Measurements from ENCODE around the gene SLC15A4.
"Not testable (repeated sequence)": the region's sequence is repeated elsewhere in the genome, so short reads cannot be mapped to it uniquely, and the experiment has no call there.

SLC15A4 gene

DNA sequence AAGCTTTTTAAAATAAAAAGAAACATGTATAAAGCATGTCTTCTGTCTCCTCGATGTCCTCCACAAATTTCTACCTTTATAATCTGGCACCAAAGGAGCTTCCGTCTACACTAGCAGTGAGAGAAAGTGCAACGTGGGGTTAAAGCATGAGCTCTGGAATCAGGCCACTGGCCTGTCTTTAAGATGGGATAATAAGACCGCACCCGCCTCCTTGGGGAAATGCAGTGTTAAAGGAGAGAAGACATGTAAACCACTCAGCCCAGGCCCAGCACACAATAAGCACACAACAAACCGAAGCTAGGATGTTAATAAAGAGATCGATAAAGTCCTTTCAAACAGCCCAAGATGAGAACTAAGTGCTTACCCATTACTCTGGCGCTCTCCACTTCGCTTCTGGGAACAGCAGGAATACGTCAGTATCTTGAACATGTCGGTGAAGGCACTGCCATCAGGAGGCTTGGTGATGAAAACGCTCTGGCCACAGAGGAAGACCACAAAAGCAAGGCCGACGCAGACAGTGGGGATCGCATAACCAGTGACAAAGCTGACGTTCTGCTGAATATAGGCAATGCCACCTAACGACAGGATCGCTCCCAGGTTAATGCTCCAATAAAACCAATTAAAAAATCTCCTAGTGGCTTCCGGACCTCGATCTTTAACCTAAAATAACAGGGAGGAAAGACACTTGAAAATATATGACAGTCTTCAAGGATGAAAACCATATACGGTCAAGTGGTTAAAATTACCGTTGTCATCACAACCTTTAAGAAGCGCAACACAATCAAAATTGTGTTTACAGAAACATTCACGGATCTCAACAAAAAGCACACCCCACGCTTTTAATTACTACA lies 9.1 kb downstream of the SLC15A4 start:
- DNase-seq (ENCODE audit: low spot score) (no peak), FAIRE-seq (no peak)

DNA sequence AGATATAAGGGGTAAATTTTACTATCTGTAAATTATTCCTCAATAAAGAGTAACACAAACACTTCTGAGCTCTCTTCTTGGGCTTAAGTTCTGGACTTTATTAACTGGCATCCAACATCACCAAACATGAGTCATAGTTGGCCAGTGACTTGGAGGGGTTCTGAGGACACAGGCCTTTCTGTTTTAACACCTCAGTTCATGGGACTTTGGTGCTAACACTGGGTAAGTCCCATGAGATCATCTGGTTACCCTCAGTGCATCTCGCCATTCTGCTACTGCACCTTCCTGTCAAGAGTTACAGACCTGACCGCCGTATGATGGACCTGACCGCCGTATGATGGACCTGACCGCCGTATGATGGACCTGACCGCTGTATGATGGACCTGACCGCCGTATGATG lies 9.9 kb downstream of the SLC15A4 start:
- FAIRE-seq = no peak
- no peak for DNase-seq (ENCODE audit: low spot score)

DNA sequence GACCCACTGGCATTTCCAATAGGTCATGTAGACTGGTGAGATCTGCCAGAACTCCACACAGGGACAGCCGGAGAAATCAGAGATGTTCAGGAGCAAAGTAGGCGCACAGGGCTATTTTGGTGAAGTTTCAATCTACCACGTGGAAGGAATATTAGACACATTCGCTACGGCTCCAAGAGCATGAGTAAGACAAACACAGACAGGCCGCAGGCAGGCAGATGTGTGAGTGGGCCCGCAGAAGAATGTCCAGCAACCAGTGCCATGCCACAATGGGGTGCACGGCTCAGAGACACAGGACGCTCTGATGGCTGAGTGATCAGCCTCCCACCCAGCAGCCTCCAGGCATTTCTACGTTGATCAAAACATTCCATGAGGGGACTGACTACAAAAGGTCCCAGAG lies 10.4 kb downstream of the SLC15A4 start:
- DNase-seq (ENCODE audit: low spot score) (no peak), FAIRE-seq (no peak)

DNA sequence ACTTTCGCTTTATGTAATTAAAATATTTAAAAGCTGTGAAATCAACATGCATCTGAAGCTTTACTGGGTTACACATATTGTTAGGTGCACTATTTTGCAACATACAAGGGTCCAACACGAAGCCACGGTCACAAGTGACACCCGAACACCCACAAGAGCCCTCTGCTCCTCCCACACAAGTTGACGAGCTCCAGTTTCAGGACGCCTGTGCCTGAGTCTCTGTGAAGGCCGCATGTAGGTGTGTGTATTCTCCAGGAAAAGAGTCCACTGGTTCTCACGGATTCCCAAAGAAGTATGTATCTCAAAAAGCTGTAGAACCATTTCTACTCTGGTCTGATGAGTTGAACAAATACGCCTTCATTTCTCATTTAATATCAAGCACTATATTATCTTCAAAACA lies 12.0 kb downstream of the SLC15A4 start:
- FAIRE-seq (no peak), DNase-seq (ENCODE audit: low spot score) (no peak)

DNA sequence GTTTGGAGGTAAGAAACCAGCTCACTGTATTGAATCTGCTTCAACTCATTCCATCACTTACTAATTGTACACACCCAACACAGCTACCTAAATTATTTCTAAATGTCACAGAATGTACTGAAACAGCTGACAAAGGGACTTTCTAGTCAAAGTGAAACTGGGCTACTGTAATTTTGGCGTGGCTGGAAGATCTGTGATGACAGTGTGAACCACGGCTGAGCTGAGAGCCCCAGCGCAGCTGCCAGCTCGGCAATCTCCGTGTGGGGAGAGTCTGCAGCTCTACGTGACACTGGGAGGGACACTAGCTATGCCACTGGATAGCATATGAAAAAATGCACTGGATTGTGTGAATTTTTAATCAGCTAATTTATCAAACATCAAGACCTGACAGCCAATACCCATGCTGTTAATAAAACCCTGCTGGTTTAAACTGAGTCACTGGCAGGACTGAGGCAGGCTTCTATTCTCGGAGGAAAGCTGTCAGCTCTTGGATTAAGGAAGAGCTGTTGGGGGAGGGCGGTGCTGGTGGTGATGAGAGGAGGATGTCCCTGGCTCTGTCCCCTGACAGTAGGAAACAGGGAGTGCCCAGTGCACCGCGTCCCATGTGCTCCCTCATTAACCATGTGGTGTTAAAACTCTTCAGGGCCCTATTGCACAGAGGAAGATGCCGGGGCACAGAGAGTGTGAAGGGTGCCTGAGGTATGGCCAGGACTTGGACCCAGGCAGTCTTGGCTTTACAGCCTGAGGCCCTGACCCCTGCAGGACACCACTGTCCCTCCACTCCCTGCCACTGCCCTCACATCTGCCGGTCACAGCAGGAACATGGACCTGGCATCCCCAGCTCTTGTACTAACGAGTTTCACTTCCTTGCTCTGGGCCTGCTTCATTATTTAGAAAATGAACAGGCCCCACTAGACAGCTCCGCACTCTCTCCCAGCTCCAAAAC lies 13.3 kb downstream of the SLC15A4 start:
- DNase-seq (ENCODE audit: low spot score) (no peak), FAIRE-seq (no peak)

DNA sequence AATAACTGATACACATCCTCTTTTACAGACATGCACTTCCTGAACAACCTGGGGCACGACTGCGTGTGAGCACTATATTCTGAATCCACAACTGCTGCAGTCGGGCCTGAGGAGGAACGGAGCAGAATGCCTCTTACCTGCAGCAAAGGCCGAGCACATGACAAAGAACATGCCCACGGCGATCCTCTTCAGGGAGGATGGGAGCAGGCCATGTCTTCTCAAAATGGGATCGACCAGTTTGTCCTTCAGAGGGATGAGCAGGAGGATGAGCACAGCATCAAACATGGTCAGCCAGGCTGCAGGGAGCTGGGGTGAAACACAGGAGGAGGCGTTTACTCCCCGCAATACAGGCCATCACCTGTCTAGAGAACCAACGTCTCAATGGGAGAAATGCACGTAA lies 15.1 kb downstream of the SLC15A4 start:
- DNase-seq (ENCODE audit: low spot score) = no peak
- no peak for FAIRE-seq

DNA sequence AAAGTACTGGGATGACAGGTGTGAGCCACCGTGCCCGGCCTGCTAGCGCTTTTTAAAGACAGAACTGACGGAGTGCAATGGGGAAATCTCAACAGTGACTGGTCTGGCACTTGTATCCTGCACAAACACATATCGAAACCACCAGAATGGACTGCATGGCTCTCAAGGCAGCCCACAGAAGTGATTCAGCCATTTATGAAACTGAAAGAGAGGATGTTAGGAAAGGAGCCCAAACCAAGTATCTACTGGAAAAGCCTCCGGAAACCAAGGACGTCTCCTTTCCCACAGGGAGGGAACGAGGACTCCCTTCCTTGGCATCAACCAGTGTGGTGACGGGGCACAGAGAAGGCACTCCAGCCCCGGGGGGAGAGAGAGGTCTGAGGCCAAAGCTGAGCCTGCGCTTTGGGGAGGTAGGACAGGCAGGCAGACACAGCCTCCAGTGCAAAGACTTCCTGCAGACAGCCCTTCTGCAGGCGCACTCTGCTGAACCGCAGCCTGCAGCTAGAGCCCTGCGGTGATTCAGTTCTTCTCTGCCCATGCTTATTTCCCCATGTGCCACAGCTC lies 16.5 kb downstream of the SLC15A4 start:
- no peak for DNase-seq (ENCODE audit: low spot score)
- FAIRE-seq = no peak

DNA sequence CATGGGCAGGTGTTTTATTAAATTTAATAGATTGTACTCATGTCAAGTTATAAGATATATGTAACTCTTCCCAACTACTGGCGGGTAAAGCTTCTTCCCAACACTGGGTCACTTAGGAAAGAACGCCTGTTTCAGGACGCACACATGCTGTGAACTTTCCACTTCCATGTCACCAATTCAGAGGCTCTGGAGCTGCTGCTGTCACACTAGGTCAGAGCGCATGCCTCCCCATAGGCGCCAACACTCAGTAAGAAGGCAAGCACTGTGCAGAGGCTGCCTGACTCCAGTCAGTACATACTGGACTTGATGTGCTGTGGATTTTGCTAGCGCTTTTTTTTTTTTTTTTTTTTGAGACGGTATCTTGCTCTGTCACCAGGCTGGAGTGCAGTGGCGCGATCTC lies 17.2 kb downstream of the SLC15A4 start:
- no peak for DNase-seq (ENCODE audit: low spot score)
- FAIRE-seq = no peak

DNA sequence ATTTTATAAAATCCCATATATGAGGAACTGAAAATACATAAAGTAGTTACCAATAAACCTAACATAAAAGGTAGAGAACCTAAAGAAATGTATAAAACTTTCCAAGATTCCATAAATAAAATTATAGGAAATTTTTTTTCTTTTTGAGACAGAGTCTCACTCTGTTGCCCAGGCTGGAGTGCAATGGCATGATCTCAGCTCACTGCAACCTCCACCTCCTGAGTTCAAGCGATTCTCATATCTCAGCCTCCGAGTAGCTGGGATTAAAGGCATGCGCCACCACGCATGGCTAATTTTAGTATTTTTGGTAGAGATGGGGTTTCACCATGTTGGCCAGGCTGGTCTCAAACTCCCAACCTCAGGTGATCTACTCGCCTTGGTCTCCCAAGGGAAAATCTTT lies 18.4 kb downstream of the SLC15A4 start:
- FAIRE-seq; DNase-seq (ENCODE audit: low spot score): not testable (repeated sequence)

DNA sequence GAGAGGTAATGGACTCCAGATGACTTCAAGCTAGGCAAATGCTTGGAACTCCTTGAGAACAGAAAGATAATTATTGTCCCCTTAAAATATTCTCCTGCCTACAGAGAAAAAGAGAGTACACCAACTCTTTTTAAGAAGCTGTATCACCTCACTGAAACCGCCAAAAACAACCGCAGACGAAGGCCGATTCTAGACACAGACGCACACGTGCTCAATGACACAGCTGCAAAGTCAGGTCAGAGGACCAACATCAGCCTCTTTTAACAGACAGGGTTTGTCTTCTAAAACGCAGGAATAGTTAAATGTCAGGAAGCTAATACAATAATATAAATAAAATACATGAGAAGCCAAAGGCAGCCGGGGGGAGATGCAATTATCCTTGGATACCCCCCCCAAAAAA lies 19.0 kb downstream of the SLC15A4 start:
- FAIRE-seq (no peak), DNase-seq (ENCODE audit: low spot score) (no peak)

DNA sequence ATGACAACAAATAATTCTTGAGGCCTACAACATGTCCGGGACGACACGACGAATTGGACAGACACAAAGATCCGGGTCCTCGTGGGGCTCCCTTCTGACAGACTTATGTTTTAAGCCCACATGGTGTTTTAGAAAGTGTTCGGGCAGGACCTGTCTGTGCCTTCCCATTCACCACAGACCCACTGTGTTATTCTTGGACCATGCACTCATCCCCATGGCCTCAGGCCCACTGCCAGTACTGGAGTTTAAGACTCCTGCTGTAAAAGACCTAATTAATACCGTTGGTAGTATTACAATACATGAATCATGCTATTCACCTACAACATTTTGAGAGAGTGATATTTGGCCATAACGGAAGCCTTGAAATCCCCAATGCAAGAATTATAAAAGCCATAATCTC lies 20.0 kb downstream of the SLC15A4 start:
- DNase-seq (ENCODE audit: low spot score) = no peak
- FAIRE-seq = no peak

DNA sequence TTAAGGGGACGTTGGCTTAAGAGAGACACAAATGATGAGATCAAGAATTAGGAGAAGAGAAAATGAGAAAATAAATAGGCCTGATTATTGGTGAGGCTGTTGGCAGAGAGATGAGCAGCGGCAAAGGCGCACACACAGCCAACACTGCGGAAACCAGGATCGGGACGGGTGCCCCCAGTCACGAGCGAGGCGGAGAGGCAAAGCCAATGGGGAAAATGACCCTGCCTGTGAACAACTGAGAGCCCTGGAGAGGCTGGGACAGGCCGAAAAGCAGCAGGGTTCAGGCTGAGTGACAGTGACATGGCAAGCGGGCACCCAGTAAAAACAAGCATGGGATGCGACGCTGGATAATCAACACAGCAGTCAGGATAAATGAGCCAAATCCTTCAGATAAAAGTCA lies 21.0 kb downstream of the SLC15A4 start:
- no peak for FAIRE-seq
- no peak for DNase-seq (ENCODE audit: low spot score)

DNA sequence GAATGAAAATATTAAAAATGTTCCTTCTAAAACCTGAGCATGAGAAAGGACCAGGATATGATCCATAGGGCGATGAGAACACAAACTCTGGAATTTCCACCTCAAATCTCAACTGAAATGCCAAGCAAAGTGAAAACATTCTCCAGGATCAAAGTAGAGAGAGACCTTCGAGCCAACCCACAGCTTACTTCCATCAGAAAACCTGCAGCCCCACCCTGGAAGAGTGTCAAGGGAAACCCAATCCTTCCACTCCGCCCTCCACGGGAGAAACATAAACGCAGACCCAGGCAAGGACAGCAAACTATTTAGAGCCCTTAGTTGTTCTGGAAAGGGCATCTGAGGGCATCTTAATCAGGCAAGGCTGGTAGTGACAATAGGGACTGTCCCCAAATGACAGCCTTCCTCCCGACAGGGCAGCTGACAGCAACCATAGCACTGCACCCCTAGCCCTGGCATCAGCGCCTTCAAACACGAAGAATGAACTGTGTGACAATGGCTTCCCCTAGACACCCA lies 21.8 kb downstream of the SLC15A4 start:
- FAIRE-seq (no peak), DNase-seq (ENCODE audit: low spot score) (peak; percentile 21)

DNA sequence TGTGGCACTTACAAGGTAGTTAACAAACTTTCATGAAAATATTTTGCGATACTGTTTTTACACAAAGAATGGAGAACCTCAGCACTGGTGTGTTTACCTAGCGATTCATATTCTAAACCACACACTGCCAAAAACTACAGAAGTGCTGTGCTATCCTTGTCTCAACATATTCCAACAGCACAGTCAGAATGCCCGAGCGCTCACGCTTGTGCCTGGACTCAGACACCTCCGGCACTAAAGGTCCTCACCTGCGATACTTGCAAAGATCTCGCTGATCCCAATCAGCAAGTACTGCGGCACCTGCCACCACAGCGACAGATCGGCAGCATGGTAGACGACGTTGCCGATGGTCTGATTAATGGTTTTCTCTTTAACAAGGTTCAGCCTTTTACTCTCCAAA lies 23.2 kb downstream of the SLC15A4 start:
- DNase-seq (ENCODE audit: low spot score) = no peak
- no peak for FAIRE-seq

DNA sequence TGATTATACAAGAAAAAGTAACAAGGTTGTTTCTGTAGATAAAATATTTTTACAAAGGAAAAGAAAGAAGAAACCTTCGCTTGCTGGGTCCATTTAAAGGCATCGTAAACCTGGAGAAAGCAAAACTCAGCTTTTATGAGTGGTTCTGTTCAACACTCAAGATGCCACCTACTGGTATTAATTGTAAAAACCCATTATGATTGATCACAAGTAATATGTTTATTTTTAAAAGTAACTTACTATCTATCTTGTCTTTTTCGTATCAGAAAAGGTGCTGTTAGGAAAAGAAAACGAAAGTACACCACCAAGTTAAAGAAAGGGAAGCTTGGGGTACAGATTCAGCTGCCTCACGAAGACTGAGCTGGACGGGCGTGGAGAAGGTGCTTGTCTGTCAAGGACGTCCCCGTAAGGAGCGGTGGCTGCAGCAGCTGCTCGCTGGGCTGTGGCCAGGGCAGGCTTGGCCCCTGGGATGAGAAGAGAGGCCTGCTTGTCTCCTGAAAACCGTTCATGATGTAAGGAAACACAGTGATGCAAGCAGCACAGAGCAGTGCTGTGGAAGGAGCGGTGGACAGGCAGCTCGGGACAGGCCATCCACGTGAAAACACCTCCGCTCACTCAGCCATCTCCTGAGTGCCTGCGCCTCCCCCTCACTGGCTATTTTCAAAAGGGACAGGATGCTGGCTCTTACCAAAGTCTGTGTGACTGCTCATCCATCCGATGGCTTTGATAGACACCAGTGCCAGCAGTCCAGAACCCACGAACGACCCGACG lies 25.0 kb downstream of the SLC15A4 start:
- FAIRE-seq = no peak
- no peak for DNase-seq (ENCODE audit: low spot score)

DNA sequence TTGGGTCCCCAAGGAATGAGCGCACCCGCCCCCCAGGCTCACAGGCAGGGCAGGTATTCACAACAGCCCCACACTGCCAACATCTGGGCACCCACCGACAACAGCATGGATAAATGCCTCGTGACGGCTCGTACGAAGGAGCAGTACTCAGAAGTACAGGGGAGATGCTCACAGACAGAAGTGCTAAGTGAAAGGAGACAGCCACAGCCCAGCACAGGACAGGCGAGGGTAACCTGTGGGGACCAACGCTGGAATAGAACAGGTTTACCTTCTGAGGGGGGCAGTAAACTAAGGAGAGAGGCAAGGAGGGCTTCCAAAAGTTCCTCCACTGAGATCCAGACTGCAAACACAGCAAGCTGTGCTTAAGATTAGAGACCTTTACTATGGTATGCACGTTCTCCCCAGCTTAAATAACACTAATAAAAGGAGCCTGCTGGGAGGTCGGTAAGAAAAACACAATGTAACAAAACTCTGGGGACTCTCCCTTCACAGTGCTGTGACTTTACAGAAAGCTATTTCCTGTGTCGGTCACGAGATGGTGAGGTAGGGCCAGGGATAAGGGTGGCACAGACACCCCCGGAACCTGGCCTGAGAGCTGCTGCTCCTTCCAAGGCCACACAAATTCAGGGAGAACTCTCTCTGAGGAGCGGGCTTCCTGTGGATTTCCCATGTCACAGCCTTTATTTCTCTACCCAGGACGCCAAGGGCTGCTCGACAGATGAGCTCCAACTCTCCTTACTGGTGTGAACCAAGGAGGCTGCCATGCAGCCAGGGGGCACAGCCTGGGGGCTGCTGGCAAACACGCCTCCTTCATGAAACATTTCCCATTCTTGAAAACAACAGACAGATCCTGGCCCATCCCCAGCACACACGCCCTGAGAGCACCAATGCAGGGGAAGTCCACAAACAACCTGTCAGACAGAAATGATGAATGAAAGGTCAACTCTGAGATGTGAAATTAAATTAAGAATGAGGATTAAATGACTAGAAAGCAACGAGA lies 26.3 kb downstream of the SLC15A4 start:
- FAIRE-seq = no peak
- DNase-seq (ENCODE audit: low spot score) = no peak

DNA sequence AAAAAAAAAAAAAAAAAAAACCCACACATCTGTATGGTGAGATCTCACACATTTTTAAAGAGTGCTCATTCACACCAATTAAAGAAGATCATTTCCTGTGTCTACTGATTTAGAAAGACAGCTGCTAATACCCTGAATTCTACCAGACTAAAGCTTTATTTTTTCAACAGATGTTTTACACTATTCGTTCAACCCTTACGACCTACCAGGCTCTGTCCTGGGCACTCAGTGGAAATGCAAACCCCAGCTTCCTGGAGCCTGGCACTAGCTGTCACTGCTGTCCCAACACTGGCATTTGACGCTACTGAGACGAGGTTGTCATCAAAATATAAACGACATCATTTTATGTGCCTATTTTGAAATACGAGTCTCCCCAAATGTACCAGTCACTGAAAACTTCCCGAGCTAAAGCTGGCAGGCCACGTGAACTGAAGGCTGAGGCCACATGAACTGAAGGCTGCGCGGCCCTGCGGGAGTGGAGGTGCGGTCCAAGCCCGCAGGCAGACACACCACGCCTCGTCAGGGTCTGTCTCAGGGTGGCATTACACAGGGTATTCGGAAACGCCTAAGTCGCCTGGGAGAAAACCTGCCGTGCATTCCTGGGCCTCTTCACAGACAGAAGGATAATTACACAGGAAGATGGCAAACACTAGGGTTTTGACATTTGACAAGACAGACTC lies 27.2 kb downstream of the SLC15A4 start:
- FAIRE-seq = no peak

DNA sequence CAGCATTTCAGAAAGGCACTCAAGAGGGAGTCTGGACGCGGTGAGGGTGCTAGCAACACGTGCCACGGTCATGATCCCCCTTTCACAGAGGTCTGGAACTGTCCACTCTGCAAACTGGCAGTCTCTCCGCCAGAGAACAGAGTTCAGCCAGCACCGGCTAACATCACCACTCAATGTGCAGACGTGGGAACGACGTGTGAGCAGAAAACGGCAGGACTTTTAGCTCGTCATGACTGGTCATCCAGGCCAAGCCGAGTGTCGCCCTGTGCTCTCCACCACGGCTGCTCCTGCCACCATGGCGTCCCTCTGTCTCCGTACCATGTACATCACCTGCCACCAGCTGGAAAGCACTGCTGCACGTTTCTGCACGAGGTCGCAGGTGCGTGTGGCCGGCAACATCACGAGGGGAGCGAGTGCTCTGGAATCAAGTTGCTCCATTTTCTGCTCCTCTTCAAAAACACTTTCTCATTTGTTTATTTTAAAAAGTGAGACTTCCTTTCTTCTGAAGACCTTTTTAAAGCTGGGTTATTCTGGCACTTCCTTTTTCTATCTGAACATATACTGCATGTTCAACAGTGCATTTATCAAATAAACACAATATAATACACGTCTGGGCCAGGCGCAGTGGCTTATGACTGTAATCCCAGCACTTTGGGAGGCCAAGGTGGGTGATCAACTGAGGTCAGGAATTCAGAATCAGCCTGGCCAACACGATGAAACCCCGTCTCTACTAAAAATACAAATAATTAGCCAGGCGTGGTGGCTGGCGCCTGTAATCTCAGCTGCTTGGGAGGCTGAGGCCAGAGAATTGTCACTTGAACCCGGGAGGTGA lies 28.0 kb downstream of the SLC15A4 start:
- no peak for DNase-seq (ENCODE audit: low spot score)
- no peak for FAIRE-seq

More for the DNA sequence above, 27.2 kb downstream of the SLC15A4 start:
- DNase-seq (ENCODE audit: low spot score) = no peak

Data from urothelium cell line (cell line).